HepG2 (cell line): ENCODE results near the gene RGS10. TPM values are rescaled to one million over a fixed set of nuclear protein-coding genes. Genes with fewer than 3 reads are reported as not detected.

ENCODE experiments used
- ATAC-seq: fragments of 200-7000 bp; cut with Tn5 transposase; 3 replicates; pipeline ENCODE4 v1.9.1; 2020; ENCODE audit warnings: mild to moderate bottlenecking, moderate library complexity
- BruUV-seq: library from RNA; stranded (reverse); fragments of 400-500 nt; replicated peaks from 2 replicates; lab custom pipeline; 2021; lab: Mats Ljungman, UMichigan
- CTCF ChIA-PET: fragments of 300-600 bp; formaldehyde crosslinking; extraction: SDS; loops from one replicate; lab custom pipeline; 2021; ENCODE audit warnings: low total read pairs, inconsistent platforms, low intra/inter-chr PET ratio; lab: Yijun Ruan, JAX
- POLR2A ChIA-PET: fragments of 350-600 bp; sonication (Branson Sonifier 250); formaldehyde crosslinking; loops from one replicate; lab custom pipeline; 2020; ENCODE audit warnings: antibody characterized with exemption, inconsistent platforms; lab: Yijun Ruan, JAX
- DNase-seq: peaks from one replicate; pipeline ENCODE4 v3.0.0-alpha.2; 2015; ENCODE audit warnings: low spot score
- FAIRE-seq: peaks from 3 replicates; lab custom pipeline; 2011; peaks lifted over from hg19 to GRCh38; lab: Jason Lieb, UNC
- H2AFZ ChIP-seq: one replicate; pipeline ENCODE4 v1.6.1; 2011; ENCODE audit warnings: low read length, inconsistent platforms
- H3K27ac ChIP-seq: fragments of 300-600 bp; 3 replicates; pipeline ENCODE4 v1.8.0; 2011; ENCODE audit warnings: mixed run types, mild to moderate bottlenecking, mixed read lengths, low read length, inconsistent platforms; ENCODE audit not compliant: insufficient read depth; ENCODE audit errors: extremely low read length
- H3K27me3 ChIP-seq, 2 experiments: fragments of 200-600 bp in 1 of 2; 2 replicates in 1 of 2; 3 replicates in 1 of 2; pipeline versions ENCODE4 v1.6.0 to v1.8.0; 2011; ENCODE audit warnings: low read length in 2 of 2, mild to moderate bottlenecking in 2 of 2, moderate library complexity in 2 of 2, inconsistent platforms in 1 of 2; ENCODE audit not compliant: insufficient read depth in 2 of 2, control insufficient read depth in 1 of 2
- H3K36me3 ChIP-seq, 2 experiments: fragments of 200-600 bp in 1 of 2; replicated peaks in 1 of 2; 2 replicates in 1 of 2; 3 replicates in 1 of 2; pipeline versions ENCODE4 v1.5.1 to v1.8.0; 2011; ENCODE audit warnings: low read length in 2 of 2, inconsistent platforms in 1 of 2; ENCODE audit not compliant: insufficient read depth in 2 of 2, control insufficient read depth in 1 of 2
- H3K4me1 ChIP-seq: 2 replicates; pipeline ENCODE4 v1.5.1; 2012; ENCODE audit warnings: low read length, inconsistent platforms; ENCODE audit not compliant: insufficient read depth
- H3K4me2 ChIP-seq: 2 replicates; pipeline ENCODE4 v1.6.0; 2011; ENCODE audit warnings: low read depth, low read length, inconsistent platforms
- H3K4me3 ChIP-seq, 3 experiments: fragments of 200-600 bp in 1 of 3; sonication (generic), shearing (Covaris generic) in 1 of 3; replicated peaks in 1 of 3; 2 replicates each; pipeline ENCODE4 v1.5.1; 2011 to 2016; ENCODE audit warnings: low read length in 3 of 3, inconsistent platforms in 2 of 3, low read depth in 2 of 3, mild to moderate bottlenecking in 2 of 3, control low read depth in 1 of 3, mixed read lengths in 1 of 3; ENCODE audit not compliant: insufficient read depth in 1 of 3
- H3K79me2 ChIP-seq: one replicate; pipeline ENCODE4 v1.6.1; 2011; ENCODE audit warnings: low read length, inconsistent platforms; ENCODE audit not compliant: insufficient read depth
- H3K9ac ChIP-seq: 2 replicates; pipeline ENCODE4 v1.6.0; 2011; ENCODE audit warnings: mild to moderate bottlenecking, low read depth, low read length, inconsistent platforms; ENCODE audit not compliant: insufficient read depth
- H3K9me3 ChIP-seq: 2 replicates; pipeline ENCODE4 v1.5.1; 2012; ENCODE audit warnings: mild to moderate bottlenecking, low read length
- H4K20me1 ChIP-seq: 2 replicates; pipeline ENCODE4 v1.6.0; 2011; ENCODE audit warnings: inconsistent platforms, mild to moderate bottlenecking, low read length, moderate library complexity; ENCODE audit not compliant: insufficient read depth
- ATF7-NPFF ChIP-seq: sonication (generic); formaldehyde crosslinking; IDR thresholded peaks from 2 replicates; pipeline ENCODE4 v1.8.1; 2023; ENCODE audit warnings: mild to moderate bottlenecking, low read depth, missing genetic modification reagents, moderate library complexity
- BRCA1 ChIP-seq: sonication (generic); formaldehyde crosslinking; IDR thresholded peaks from 2 replicates; pipeline ENCODE4 v1.4.0; 2020; ENCODE audit warnings: missing genetic modification reagents
- CAMTA2 ChIP-seq: sonication (generic); formaldehyde crosslinking; IDR thresholded peaks from 2 replicates; pipeline ENCODE4 v1.4.0; 2020; ENCODE audit warnings: mild to moderate bottlenecking, missing genetic modification reagents, borderline replicate concordance
- GABPA ChIP-seq, 2 experiments: IDR thresholded peaks; 2 replicates each; pipeline ENCODE4 v1.6.1; 2011 to 2016; ENCODE audit warnings: low read depth in 2 of 2, low read length in 1 of 2, missing biosample characterization in 1 of 2, missing genetic modification characterization in 1 of 2
- MTF1 ChIP-seq: sonication (generic); formaldehyde crosslinking; IDR thresholded peaks from 2 replicates; pipeline ENCODE4 v1.5.0; 2020; ENCODE audit warnings: missing genetic modification reagents
- RBM22 ChIP-seq: fragments of 200-400 bp; formaldehyde crosslinking; optimal IDR thresholded peaks from 2 replicates; pipeline ENCODE3; 2017; ENCODE audit warnings: mild to moderate bottlenecking, low read length, moderate library complexity
- TCF7 ChIP-seq: sonication (generic); IDR thresholded peaks from 2 replicates; pipeline ENCODE4 v1.6.1; 2016; ENCODE audit warnings: antibody characterized with exemption, low read depth
- TGIF2 ChIP-seq: IDR thresholded peaks from 2 replicates; pipeline ENCODE4 v1.6.1; 2016; ENCODE audit warnings: control low read depth, missing compliant biosample characterization
- ZFP37 ChIP-seq: sonication (generic); formaldehyde crosslinking; IDR thresholded peaks from 2 replicates; pipeline ENCODE4 v1.4.0; 2020; ENCODE audit warnings: missing genetic modification reagents, borderline replicate concordance
- ZNF672 ChIP-seq: sonication (generic); formaldehyde crosslinking; IDR thresholded peaks from 2 replicates; pipeline ENCODE4 v1.8.1; 2022; ENCODE audit warnings: missing genetic modification reagents
- ZSCAN9 ChIP-seq: IDR thresholded peaks from 2 replicates; pipeline ENCODE4 v1.6.1; 2016; ENCODE audit warnings: borderline replicate concordance
- WGBS: methylation state at CpG from one replicate; pipeline ENCODE4 v1.1.6; 2017; ENCODE audit warnings: low lambda C conversion rate; 5-methylcytosine and 5-hydroxymethylcytosine counted together
- in situ Hi-C: cut with HindIII; loops from 2 replicates; pipeline ENCODE4 v1.10.0; 2017; ENCODE audit warnings: low pct_unique_long_range_greater_than_20kb; ENCODE audit not compliant: extremely low pct_ligation_motif_present
- intact Hi-C: fragments of 100-400 bp; cut with micrococcal nuclease; formaldehyde crosslinking; loops from one replicate; pipeline ENCODE4 v1.10.0; 2022; ENCODE audit not compliant: unreplicated experiment
- polyA plus RNA-seq, 8 experiments: library from polyadenylated mRNA; depleted of rRNA in 3 of 8; stranded (reverse) in 7 of 8; unstranded in 1 of 8; fragments of >200 nt; fragmentation: Illumina TruSeq in 4 of 8; extraction: Trizol in 4 of 8; gene quantifications; 2 replicates each; pipeline versions ENCODE4 v1.2.1 to v1.2.3, GENCODE V29; 2011 to 2016; ENCODE audit warnings: low read depth in 4 of 8, missing spikeins in 1 of 8, mixed read lengths in 1 of 8; ENCODE audit not compliant: insufficient read depth in 1 of 8
- total RNA-seq, 5 experiments: library from RNA; depleted of rRNA; stranded (reverse); fragments of >200 nt; fragmentation: Illumina TruSeq; extraction: Trizol; gene quantifications; 2 replicates each; pipeline ENCODE4 v1.2.3, GENCODE V29; 2016; ENCODE audit warnings: low read depth in 1 of 5
- TF ChIP-seq, protein P1 (sequence below): IDR thresholded peaks from 2 replicates; pipeline ENCODE4 v1.6.1; 2016; ENCODE audit warnings: low read depth, control low read depth
- TF ChIP-seq, protein P2 (sequence below): sonication (generic); formaldehyde crosslinking; IDR thresholded peaks from 2 replicates; pipeline ENCODE4 v1.4.0; 2020; ENCODE audit warnings: missing genetic modification reagents, borderline replicate concordance

RGS10 gene
- total and polyA plus RNA-seq, 2 of the 13 experiments (the other 11 are each of a cell fraction or from before 2014, with no cell fraction given), result 1.7 to 5.1 TPM

DNA sequence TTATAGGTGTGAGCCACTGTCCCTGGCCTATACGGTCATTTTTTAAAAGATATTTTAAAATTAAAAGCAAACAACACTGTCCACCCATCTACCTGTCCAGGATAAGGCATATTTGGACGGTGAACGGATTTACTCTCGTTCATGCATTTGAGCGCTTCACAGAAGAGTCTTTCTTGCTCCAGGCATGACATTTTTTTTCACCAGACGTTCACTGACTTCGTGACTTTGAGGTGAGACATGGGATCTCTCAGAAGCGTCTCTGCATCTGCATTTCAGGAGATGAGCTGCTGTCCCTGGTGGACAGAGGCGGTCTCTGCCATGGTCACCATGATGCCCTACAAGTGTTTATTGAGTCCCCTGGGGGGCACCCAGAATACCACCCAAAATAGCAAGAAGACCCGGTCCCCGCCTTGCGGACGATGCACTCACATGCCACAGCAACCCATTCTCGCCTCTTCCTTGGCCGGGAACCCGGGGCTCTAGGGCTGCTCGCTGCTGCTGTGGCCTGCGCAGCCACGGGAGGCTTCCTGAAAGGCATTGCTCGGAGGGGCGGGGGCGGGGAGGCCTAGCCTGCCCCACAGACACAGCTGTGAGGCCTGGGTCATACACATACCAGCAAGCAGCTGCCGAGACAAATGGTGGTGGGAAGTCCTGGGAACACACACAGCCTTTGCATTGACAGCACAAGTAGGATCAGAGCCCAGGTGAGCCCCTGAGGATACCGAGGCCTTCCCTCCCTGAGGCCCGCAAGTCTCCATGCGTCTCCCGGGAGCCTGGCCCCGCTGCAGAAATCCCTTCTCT is 84.4 kb downstream of the RGS10 start:
- ChIA-PET CTCF (no interaction called here), POLR2A (no interaction called here)
- intact Hi-C loops, result no loop called here
- Histone ChIP-seq H3K27ac (no peak overlapping the region), H3K36me3 (no peaks in the 10 kb centered on the region; a peak in 1 of 5 replicates), H3K4me3 (no peak overlapping the region), H2AFZ (no peak overlapping the region), H3K4me2 (no peak overlapping the region), H3K9me3 (no peaks in the 10 kb centered on the region), H3K27me3 (no peaks in the 10 kb centered on the region; a peak in 1 of 5 replicates), H3K9ac (no peak overlapping the region), H4K20me1 (no peaks in the 10 kb centered on the region), H3K4me1 (peaks cover 10% of the 10 kb centered on the region), H3K79me2 (no peaks in the 10 kb centered on the region)
- BruUV-seq, result no TSS peak
- in situ Hi-C loops, result no loop called here
- ATAC-seq (no peak), FAIRE-seq (no peak), DNase-seq (no peak)
- WGBS, result 93% methylated on average over 27 of the region's 28 CpGs
- TF ChIP-seq CAMTA2 (CRISPR knock-in tag) (no peak), GABPA (IDR thresholded peaks at IDR 0.05; ENCODE audit: low read depth, low read length) (no peak), GABPA (CRISPR knock-in tag; IDR thresholded peaks at IDR 0.05; ENCODE audit: low read depth) (no peak), RBM22 (no peak), ZSCAN9 (no peak), BRCA1 (CRISPR knock-in tag) (no peak), TCF7 (no peak), MTF1 (CRISPR knock-in tag) (no peak), ZNF672 (no peak)

DNA sequence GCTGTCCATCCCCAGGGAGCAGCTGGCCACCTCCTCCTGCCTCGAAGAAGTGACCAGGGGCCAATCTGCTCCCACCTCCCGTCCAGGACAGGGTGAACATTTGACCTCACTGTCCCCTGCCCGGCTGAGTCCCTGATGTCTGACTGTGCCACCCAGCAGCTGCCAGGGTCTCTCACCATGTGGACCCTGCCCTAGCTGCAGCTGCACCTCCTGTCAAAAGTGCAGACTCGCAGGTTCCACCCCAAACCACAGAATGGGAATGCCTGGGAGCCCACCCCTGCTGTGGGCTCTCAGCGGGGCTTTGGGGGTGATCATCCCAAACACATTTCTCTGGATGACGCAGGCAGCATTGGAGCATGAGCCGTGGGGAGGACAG is 86.1 kb downstream of the RGS10 start:
- POLR2A ChIA-PET, result no interaction called here
- no peaks in the 10 kb centered on the region for H4K20me1 ChIP-seq
- no peak for TF ChIP-seq ATF7-NPFF (CRISPR knock-in tag)
- no peak for TF ChIP-seq ZFP37 (CRISPR knock-in tag)
- TF ChIP-seq, protein P1, sequence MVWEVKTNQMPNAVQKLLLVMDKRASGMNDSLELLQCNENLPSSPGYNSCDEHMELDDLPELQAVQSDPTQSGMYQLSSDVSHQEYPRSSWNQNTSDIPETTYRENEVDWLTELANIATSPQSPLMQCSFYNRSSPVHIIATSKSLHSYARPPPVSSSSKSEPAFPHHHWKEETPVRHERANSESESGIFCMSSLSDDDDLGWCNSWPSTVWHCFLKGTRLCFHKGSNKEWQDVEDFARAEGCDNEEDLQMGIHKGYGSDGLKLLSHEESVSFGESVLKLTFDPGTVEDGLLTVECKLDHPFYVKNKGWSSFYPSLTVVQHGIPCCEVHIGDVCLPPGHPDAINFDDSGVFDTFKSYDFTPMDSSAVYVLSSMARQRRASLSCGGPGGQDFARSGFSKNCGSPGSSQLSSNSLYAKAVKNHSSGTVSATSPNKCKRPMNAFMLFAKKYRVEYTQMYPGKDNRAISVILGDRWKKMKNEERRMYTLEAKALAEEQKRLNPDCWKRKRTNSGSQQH (CRISPR knock-in tag), result no peak
- TF ChIP-seq, protein P2, sequence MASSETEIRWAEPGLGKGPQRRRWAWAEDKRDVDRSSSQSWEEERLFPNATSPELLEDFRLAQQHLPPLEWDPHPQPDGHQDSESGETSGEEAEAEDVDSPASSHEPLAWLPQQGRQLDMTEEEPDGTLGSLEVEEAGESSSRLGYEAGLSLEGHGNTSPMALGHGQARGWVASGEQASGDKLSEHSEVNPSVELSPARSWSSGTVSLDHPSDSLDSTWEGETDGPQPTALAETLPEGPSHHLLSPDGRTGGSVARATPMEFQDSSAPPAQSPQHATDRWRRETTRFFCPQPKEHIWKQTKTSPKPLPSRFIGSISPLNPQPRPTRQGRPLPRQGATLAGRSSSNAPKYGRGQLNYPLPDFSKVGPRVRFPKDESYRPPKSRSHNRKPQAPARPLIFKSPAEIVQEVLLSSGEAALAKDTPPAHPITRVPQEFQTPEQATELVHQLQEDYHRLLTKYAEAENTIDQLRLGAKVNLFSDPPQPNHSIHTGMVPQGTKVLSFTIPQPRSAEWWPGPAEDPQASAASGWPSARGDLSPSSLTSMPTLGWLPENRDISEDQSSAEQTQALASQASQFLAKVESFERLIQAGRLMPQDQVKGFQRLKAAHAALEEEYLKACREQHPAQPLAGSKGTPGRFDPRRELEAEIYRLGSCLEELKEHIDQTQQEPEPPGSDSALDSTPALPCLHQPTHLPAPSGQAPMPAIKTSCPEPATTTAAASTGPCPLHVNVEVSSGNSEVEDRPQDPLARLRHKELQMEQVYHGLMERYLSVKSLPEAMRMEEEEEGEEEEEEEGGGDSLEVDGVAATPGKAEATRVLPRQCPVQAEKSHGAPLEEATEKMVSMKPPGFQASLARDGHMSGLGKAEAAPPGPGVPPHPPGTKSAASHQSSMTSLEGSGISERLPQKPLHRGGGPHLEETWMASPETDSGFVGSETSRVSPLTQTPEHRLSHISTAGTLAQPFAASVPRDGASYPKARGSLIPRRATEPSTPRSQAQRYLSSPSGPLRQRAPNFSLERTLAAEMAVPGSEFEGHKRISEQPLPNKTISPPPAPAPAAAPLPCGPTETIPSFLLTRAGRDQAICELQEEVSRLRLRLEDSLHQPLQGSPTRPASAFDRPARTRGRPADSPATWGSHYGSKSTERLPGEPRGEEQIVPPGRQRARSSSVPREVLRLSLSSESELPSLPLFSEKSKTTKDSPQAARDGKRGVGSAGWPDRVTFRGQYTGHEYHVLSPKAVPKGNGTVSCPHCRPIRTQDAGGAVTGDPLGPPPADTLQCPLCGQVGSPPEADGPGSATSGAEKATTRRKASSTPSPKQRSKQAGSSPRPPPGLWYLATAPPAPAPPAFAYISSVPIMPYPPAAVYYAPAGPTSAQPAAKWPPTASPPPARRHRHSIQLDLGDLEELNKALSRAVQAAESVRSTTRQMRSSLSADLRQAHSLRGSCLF (CRISPR knock-in tag), result no peak
- TF ChIP-seq TGIF2 (CRISPR knock-in tag), result no peak

More for the DNA sequence above, 86.1 kb downstream of the RGS10 start:
- no peaks in the 10 kb centered on the region; a peak in 1 of 5 replicates for H3K27me3 ChIP-seq
- H3K27ac ChIP-seq, result no peak overlapping the region
- 72% methylated on average over 4 of the region's 7 CpGs for WGBS
- H3K4me1 ChIP-seq, result peaks cover 5% of the 10 kb centered on the region
- no peaks in the 10 kb centered on the region for H3K9me3 ChIP-seq
- H3K79me2 ChIP-seq, result no peaks in the 10 kb centered on the region
- H3K9ac ChIP-seq, result no peak overlapping the region
- FAIRE-seq (no peak), DNase-seq (no peak), ATAC-seq (no peak)
- peaks cover 0 to 1% of the 10 kb centered on the region in 2 experiments; a peak in 2 of 5 replicates for H3K36me3 ChIP-seq
- BruUV-seq, result no TSS peak
- CTCF ChIA-PET, result no interaction called here
- H3K4me3 ChIP-seq, result no peak overlapping the region
- in situ Hi-C loops, result no loop called here
- intact Hi-C loops, result no loop called here
- H3K4me2 ChIP-seq, result no peak overlapping the region
- no peak overlapping the region for H2AFZ ChIP-seq
